Activated CD4-positive, alpha-beta T cell treated with anti-CD3 and anti-CD28 coated beads, Interleukin-2, Interleukin-6, amounts not matched to agents 100 ng/mL and 50 ng/mL, durations not matched to agents 16 hours and 8 hours (primary cell): ENCODE results near the gene MCF2L2.
"Not testable (repeated sequence)": the region's sequence is repeated elsewhere in the genome, so short reads cannot be mapped to it uniquely, and the experiment has no call there.

Source experiments
- DNase-seq: peaks from one replicate; pipeline ENCODE4 v3.0.0-alpha.2; 2020

Gene MCF2L2

GRCh38 chr3:183193762-183194689, 234.4 kb downstream of the MCF2L2 start:
- DNase-seq: no peak

GRCh38 chr3:183192650-183193300, 235.6 kb downstream of the MCF2L2 start:
- DNase-seq: no peak

DNA sequence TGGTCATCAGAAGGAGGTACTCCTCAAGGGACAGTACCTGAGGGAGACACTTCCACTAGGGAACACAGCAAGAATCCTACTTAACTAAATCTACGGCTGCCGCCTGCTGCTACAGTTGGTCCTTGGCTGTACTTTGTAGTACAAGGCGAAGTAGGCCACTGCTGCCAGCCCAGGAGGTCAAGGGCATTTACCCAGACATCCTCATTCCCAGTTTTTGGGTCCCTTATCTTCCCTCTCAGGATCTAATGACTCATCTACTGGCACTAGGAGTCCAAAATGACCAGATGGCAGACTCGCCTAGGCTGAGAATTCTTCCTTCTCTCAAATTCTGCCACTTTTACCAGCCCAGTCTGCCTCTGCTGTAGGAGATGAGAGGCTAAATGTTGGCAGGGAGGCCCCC, 238.8 kb downstream of the MCF2L2 start:
- no peak for DNase-seq

DNA sequence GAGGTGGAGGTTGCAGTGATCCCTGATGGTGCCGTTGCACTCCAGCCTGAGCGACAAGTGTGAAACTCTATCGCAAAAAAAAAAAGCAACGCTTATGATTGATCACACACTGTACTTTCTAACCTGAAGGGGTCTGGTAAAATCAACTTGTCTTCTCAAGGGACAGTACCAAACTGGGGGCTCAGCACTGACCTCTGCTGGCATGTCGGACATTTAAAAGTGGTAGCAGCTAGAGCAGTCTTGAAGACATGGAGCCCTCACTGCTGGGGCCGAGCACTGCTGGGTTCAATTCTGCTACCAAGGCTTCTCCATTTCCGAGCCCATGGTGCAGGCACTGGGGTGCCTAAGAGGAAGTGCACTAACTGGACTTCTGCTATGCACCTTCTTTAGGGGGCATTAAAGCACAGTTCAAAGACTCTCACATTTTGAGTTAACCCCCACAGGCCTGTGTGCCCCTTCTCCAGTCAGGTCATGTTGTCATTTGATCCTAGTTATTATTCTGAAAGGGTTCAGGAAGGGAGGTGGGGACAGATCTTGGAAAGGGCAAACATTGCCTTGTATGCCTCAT, 239.4 kb downstream of the MCF2L2 start:
- peak; percentile 31 for DNase-seq

- DNase-seq: no peak
These were observed 242.7 kb downstream of the MCF2L2 start for GRCh38 chr3:183185696-183186095.

GRCh38 chr3:183182732-183183610, 245.4 kb downstream of the MCF2L2 start:
- no peak for DNase-seq

- no peak for DNase-seq
These were observed 246.3 kb downstream of the MCF2L2 start for GRCh38 chr3:183182073-183182472.

DNA sequence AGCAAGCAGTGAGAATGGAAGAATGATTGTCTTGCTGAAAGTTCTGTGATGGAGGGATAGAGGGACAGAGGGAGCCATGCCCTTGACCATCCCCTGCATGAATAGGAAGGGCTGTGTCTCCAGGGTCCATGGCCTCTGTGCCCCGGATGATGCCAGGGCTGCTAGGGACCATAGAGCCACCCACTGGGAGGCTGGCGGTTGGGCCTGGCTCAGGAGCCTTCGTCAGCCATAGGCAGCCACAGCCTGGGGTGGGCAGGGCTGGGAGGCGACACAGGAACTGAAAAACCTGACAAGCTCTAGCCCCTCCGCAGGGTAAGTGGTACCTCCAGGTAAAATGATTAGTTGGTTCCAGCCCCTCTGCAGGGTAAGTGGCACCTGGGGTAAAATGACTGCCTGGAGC, 246.8 kb downstream of the MCF2L2 start:
- no peak for DNase-seq

GRCh38 chr3:183180784-183181295, 247.6 kb downstream of the MCF2L2 start:
- no peak for DNase-seq

DNA sequence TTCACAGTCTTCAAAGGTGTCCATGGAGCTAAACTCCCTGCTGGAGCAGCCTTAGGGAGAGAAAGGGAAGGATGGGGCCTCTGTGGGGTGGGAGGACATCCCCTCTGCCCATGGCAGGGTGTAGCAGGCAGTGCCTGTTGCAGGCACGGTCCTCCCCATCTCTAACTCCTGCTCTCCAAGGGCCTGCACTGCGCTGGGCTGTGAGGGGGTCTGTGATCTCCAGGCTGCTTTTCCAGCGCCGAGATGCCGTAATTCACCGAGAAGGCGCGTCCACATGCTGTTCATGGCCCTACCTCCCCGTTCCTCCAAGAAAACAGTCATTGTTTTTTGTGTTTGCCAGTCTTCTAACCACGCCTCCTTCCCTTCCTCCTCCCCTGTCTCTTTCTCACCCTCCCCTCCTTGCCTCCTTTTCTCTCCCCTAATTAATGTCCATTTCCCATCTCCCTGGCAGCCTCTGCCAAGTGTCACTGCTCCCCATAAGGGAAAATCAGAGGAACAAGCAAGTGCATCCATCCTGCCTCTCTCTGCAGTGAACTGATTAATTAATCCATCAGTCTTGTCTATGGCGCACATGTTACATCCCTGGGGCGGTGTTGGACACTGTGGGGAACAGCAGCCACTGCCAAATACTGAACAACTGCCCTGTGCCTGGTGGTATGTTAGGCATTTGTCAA, 248.2 kb downstream of the MCF2L2 start:
- DNase-seq: no peak

DNA sequence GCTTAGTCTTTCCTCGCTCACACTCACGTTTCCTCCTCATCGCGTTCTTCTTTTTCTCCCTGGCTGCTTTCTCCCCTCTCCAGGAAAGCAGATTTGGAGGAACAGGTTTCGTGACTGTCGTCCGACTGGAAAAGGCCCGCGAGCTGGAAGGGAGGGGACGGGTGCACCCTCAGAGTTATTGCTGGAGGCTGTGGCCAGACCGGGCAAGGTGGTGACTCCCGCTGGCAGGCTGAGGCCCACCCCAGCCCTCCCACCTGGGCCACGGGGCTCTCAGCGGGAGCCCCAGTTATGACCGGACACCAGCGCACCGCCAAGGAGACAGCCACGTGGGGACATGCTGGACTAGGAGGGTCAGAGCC, 248.9 kb downstream of the MCF2L2 start:
- DNase-seq: not testable (repeated sequence)

- DNase-seq: peak; percentile 41
These were observed 249.4 kb downstream of the MCF2L2 start for GRCh38 chr3:183178833-183179549.

- DNase-seq: no peak
These were observed 249.9 kb downstream of the MCF2L2 start for GRCh38 chr3:183178512-183178832.

DNA sequence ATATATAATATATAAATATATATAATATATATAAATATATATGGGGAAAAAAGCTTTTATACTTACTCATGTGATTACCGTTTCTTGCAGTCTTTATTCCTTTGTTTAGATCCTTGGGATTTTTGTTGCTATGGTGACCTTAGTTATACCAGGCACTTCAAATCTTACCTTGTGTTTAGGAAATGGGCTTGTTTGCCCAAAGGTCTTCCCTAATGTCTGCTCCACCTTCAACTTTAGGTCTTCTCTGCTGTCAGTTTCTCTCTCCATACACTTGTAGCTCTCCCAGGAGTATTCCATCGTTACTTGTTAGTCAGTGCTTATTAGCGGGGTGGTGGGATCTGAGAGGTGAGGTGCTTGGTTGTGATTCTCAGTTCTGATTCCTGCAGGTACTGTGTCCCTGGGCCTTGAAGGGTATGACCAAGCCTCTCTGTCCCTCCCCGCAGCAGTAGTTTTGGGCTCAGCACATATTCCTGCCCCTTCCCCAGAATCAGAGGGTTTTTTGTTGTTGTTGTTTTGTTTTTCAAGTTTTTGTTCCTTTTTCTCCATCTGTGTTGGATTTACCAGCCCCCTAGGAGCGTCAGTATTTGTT, 256.3 kb downstream of the MCF2L2 start:
- no peak for DNase-seq

GRCh38 chr3:183167975-183168374, 260.4 kb downstream of the MCF2L2 start:
- DNase-seq: not testable (repeated sequence)

- DNase-seq: no peak
These were observed 264.9 kb downstream of the MCF2L2 start for GRCh38 chr3:183163563-183163962.

DNA sequence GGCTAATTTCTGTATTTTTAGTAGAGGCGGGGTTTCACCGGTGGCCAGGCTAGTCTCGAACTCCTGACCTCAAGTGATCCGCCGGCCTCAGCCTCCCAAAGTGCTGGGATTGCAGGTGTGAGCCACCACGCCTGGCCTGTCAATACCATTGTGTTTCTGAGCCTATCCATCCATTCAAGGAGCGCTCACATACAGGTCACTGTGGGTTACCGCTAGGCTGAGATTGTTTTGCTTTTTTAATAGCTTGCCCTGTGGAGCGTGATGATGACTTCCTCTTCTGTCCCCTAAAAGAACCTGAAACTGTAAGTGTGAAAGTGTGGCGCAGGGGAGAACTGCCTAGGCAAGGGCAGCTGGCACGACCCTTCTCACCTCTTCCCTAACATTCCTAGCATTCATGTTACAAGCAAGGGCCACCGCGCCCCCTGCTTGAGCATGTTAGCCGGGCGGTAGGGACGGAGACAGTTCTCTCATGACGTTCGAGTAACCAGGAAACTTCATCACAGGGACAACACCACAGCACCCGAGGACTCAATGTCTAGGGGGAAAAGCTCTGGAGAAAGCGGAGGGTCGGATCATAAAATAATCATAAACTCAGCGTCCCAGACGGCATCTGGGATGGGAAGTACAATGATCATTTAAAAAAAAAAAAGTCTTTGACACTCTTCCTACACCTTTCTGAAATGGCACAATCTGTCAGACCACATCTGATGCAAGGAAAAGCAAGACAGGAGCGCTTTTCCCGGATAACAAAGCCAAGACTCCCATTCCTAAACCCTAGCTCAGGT, 266.7 kb downstream of the MCF2L2 start:
- peak; percentile 10 for DNase-seq

DNA sequence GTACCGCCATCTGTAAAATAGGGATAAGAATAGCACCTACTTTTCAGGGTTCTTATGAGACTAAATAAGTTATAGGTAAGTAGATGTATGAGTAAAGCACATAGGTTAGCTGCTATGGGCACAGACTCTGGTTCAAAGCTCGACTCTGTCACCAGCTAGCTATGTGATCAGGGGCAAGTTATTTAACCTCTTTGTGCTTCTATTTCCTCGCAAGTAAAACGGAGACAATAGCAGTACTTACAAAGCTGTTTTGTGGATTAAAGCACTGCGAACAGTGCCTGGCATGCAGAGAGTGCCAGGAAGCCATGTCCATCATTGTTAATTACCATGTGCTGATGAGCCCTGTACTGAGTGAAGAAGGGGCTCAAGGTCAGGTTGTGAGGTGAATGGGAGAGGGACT, 267.8 kb downstream of the MCF2L2 start:
- DNase-seq: no peak

GRCh38 chr3:183159333-183159732, 269.1 kb downstream of the MCF2L2 start:
- DNase-seq: no peak

- DNase-seq: peak; percentile 53
These were observed 269.8 kb downstream of the MCF2L2 start for GRCh38 chr3:183158551-183159006.
